OCI-LY7 (cell line): ENCODE measurements around the gene PHF1. TPM values are rescaled to one million over a fixed set of nuclear protein-coding genes. Genes with fewer than 3 reads are reported as not detected.

ENCODE experiments used
- BruUV-seq: library from RNA; stranded (reverse); fragments of 400-500 nt; replicated peaks from 2 replicates; lab custom pipeline; 2021; lab: Mats Ljungman, UMichigan
- CTCF ChIA-PET: fragments of 300-600 bp; sonication (Branson Sonifier 250); formaldehyde crosslinking; loops from one replicate; lab custom pipeline; 2022; ENCODE audit warnings: antibody characterized with exemption; ENCODE audit not compliant: unreplicated experiment; lab: Charles Lee
- POLR2A ChIA-PET: fragments of 300-600 bp; sonication (Branson Sonifier 250); formaldehyde crosslinking; loops from one replicate; lab custom pipeline; 2022; ENCODE audit warnings: antibody characterized with exemption; lab: Charles Lee
- DNase-seq: peaks from one replicate; pipeline ENCODE4 v3.0.0-alpha.2; 2015; ENCODE audit warnings: low spot score
- H2AFZ ChIP-seq: fragments of 200-600 bp; sonication (generic), shearing (Covaris generic); 2 replicates; pipeline ENCODE4 v1.6.1; 2014; ENCODE audit warnings: mild to moderate bottlenecking, antibody characterized with exemption, low read length, moderate library complexity
- H3K27ac ChIP-seq: fragments of 200-600 bp; sonication (generic); 2 replicates; pipeline ENCODE4 v1.5.1; 2014; ENCODE audit warnings: mixed run types, low read depth, mild to moderate bottlenecking, moderate library complexity, low read length, inconsistent platforms; ENCODE audit not compliant: poor library complexity, severe bottlenecking
- H3K36me3 ChIP-seq: fragments of 200-600 bp; sonication (generic); 2 replicates; pipeline ENCODE4 v1.6.1; 2014; ENCODE audit warnings: mild to moderate bottlenecking, antibody characterized with exemption, low read length, moderate library complexity, mixed read lengths; ENCODE audit not compliant: insufficient read depth
- H3K4me1 ChIP-seq: fragments of 200-600 bp; sonication (generic); 2 replicates; pipeline ENCODE4 v1.5.1; 2014; ENCODE audit warnings: mild to moderate bottlenecking, low read length; ENCODE audit not compliant: insufficient read depth, poor library complexity, severe bottlenecking
- H3K4me2 ChIP-seq: fragments of 200-600 bp; sonication (generic); 2 replicates; pipeline ENCODE4 v1.6.1; 2014; ENCODE audit warnings: mild to moderate bottlenecking, low read length
- H3K4me3 ChIP-seq: fragments of 200-600 bp; sonication (generic); 2 replicates; pipeline ENCODE4 v1.5.1; 2014; ENCODE audit warnings: mild to moderate bottlenecking, low read depth, low read length; ENCODE audit not compliant: poor library complexity, severe bottlenecking
- H3K79me2 ChIP-seq: fragments of 200-600 bp; sonication (generic); 2 replicates; pipeline ENCODE4 v1.6.1; 2016; ENCODE audit warnings: low read depth, mild to moderate bottlenecking, low read length, moderate library complexity, mixed read lengths; ENCODE audit not compliant: insufficient read depth
- H3K9me2 ChIP-seq: fragments of 200-600 bp; sonication (generic); 2 replicates; pipeline ENCODE4 v1.6.1; 2016; ENCODE audit warnings: mild to moderate bottlenecking, low read length, mixed read lengths; ENCODE audit not compliant: insufficient read depth
- H3K9me3 ChIP-seq: fragments of 200-600 bp; sonication (generic); 2 replicates; pipeline ENCODE4 v1.6.1; 2014; ENCODE audit warnings: mild to moderate bottlenecking, mixed run types, low read length, mixed read lengths
- H4K20me1 ChIP-seq: fragments of 200-600 bp; sonication (generic); 2 replicates; pipeline ENCODE4 v1.6.1; 2014; ENCODE audit warnings: mild to moderate bottlenecking, antibody characterized with exemption, low read length, moderate library complexity, mixed read lengths; ENCODE audit not compliant: insufficient read depth
- CTCF ChIP-seq: fragments of 200-600 bp; sonication (generic); conservative IDR thresholded peaks from 2 replicates; pipeline ENCODE4 v1.5.1; 2014; ENCODE audit warnings: mild to moderate bottlenecking, antibody characterized with exemption, low read length, moderate library complexity, mixed read lengths
- EZH2phosphoT487 ChIP-seq: fragments of 200-600 bp; sonication (generic); IDR thresholded peaks from 2 replicates; pipeline ENCODE4 v1.6.1; 2018; ENCODE audit warnings: low read depth, borderline replicate concordance, mild to moderate bottlenecking, mixed run types, antibody characterized with exemption, low read length, moderate library complexity, mixed read lengths
- intact Hi-C: fragments of 100-400 bp; cut with micrococcal nuclease; formaldehyde crosslinking; loops from one replicate; pipeline ENCODE4 v1.10.0; 2022; ENCODE audit not compliant: unreplicated experiment
- total RNA-seq, 2 experiments: library from RNA; depleted of rRNA in 1 of 2; stranded (reverse); fragments of >200 nt in 1 of 2; shearing (Covaris generic) in 1 of 2; gene quantifications; 2 replicates each; pipeline ENCODE4 v1.2.3, GENCODE V29; 2014 to 2022

The PHF1 gene
- total RNA-seq, 2 experiments from 2014 or later = 19.9 to 30.2 TPM

- DNase-seq = peak; percentile 97
- Histone ChIP-seq H3K9me2 (no peaks in the 10 kb centered on the region), H3K79me2 (peaks cover 5% of the 10 kb centered on the region; the same call in 1 of the 2 replicates), H3K36me3 (peaks cover 72% of the 10 kb centered on the region), H3K4me3 (peak overlapping the region; percentile 81), H3K27ac (peak overlapping the region; percentile 85), H3K4me2 (peak overlapping the region; percentile 97), H4K20me1 (no peaks in the 10 kb centered on the region), H3K9me3 (no peaks in the 10 kb centered on the region), H3K4me1 (peaks cover 40% of the 10 kb centered on the region), H2AFZ (no peak overlapping the region)
- TF ChIP-seq CTCF = no peak
- no peak for TF ChIP-seq EZH2phosphoT487
- CTCF ChIA-PET = interaction anchor here (0.6 kb wide), 1 partner anchor 21 kb away, joined by 14 read pairs; no protein-coding TSS in a partner anchor
- intact Hi-C loops = loop anchor here (1.0 to 10.0 kb wide), 3 partner anchors 19 to 205 kb away; partner anchors contain the start of genes HSD17B8, KIFC1, RING1 and RXRB
- no TSS peak for BruUV-seq
- POLR2A ChIA-PET = no interaction called here
Measured at GRCh38 chr6:33410050-33410710, 634 bp upstream of the PHF1 start.

GRCh38 chr6:33411632-33412005 lies 805 bp downstream of the PHF1 start:
- no peak overlapping the region for H2AFZ ChIP-seq
- H3K4me1 ChIP-seq = peaks cover 55% of the 10 kb centered on the region

More at GRCh38 chr6:33411632-33412005, 805 bp downstream of the PHF1 start:
- peak overlapping the region; percentile 72 for H3K27ac ChIP-seq
- intact Hi-C loops = loop anchor here (5.0 to 10.0 kb wide), 2 partner anchors 99 to 207 kb away; partner anchors contain the start of genes HSD17B8, RING1, RXRB and SLC39A7
- peak overlapping the region; percentile 97 for H3K4me2 ChIP-seq
- H3K4me3 ChIP-seq = peak overlapping the region; percentile 81
- ChIA-PET CTCF (no interaction called here), POLR2A (no interaction called here)
- no peaks in the 10 kb centered on the region for H3K9me3 ChIP-seq
- peaks cover 71% of the 10 kb centered on the region for H3K36me3 ChIP-seq
- no peak for TF ChIP-seq EZH2phosphoT487
- no peak for TF ChIP-seq CTCF
- peaks cover 2% of the 10 kb centered on the region; the same call in 1 of the 2 replicates for H4K20me1 ChIP-seq
- BruUV-seq = no TSS peak
- H3K79me2 ChIP-seq = peaks cover 14% of the 10 kb centered on the region; the same call in 1 of the 2 replicates
- no peaks in the 10 kb centered on the region for H3K9me2 ChIP-seq
- DNase-seq = no peak
